ENCODE results near the gene TNK1.
"Not testable (repeated sequence)": the region's sequence is repeated elsewhere in the genome, so short reads cannot be mapped to it uniquely, and the experiment has no call there.

GRCh38 chr17:7337600-7337999 lies 43.3 kb upstream of the TNK1 start:
- not testable (repeated sequence) for TF ChIP-seq CTCF (IDR thresholded peaks at IDR 0.05; ENCODE audit: poor library complexity); EZH2 (IDR thresholded peaks at IDR 0.05; ENCODE audit: borderline replicate concordance); EZH2phosphoT487 (IDR thresholded peaks at IDR 0.05; ENCODE audit: low read depth, severe bottlenecking, unreplicated experiment)
